Neural cell (in vitro differentiated cells): ENCODE results near the gene GPC3. TPM values are rescaled to one million over a fixed set of nuclear protein-coding genes. Genes with fewer than 3 reads are reported as not detected.
A peak's percentile ranks its signal among the peaks of the same experiment; 100 is the strongest.

ENCODE experiments used
- H2AFZ ChIP-seq: fragments of 200-600, 300-800 bp; sonication (generic), shearing (Covaris generic); 2 replicates; pipeline ENCODE4 v1.6.0; 2014; ENCODE audit warnings: low read depth, mild to moderate bottlenecking, antibody characterized with exemption, low read length, moderate library complexity
- H3F3A ChIP-seq: fragments of 200-600 bp; shearing (Covaris generic); 2 replicates; pipeline ENCODE4 v1.6.1; 2016; ENCODE audit warnings: mild to moderate bottlenecking, moderate library complexity, mixed read lengths, antibody characterized with exemption, low read length; ENCODE audit not compliant: insufficient read depth, poor library complexity, severe bottlenecking
- H3K27ac ChIP-seq: fragments of 200-600, 300-800 bp; sonication (generic), shearing (Covaris generic); 2 replicates; pipeline ENCODE4 v1.5.1; 2014; ENCODE audit warnings: mild to moderate bottlenecking, low read length, moderate library complexity
- H3K27me3 ChIP-seq: fragments of 300-800, 200-600 bp; sonication (generic), shearing (Covaris generic); 2 replicates; pipeline ENCODE4 v1.6.0; 2014; ENCODE audit warnings: mild to moderate bottlenecking, low read depth, low read length, moderate library complexity; ENCODE audit not compliant: insufficient read depth
- H3K36me3 ChIP-seq: fragments of 300-800, 200-600 bp; sonication (generic), shearing (Covaris generic); 2 replicates; pipeline ENCODE4 v1.5.1; 2014; ENCODE audit warnings: mild to moderate bottlenecking, antibody characterized with exemption, low read length, moderate library complexity; ENCODE audit not compliant: insufficient read depth
- H3K4me2 ChIP-seq: fragments of 300-800, 200-600 bp; sonication (generic), shearing (Covaris generic); 2 replicates; pipeline ENCODE4 v1.6.0; 2014; ENCODE audit warnings: mild to moderate bottlenecking, low read length
- H3K4me3 ChIP-seq: fragments of 300-800, 200-600 bp; sonication (generic), shearing (Covaris generic); 2 replicates; pipeline ENCODE4 v1.5.1; 2014; ENCODE audit warnings: mild to moderate bottlenecking, low read length, moderate library complexity
- H3K79me2 ChIP-seq: fragments of 200-600 bp; shearing (Covaris generic); replicated peaks from 2 replicates; pipeline ENCODE4 v1.6.0; 2014; ENCODE audit warnings: mild to moderate bottlenecking, low read length, moderate library complexity; ENCODE audit not compliant: insufficient read depth
- H3K9ac ChIP-seq: fragments of 300-800, 200-600 bp; sonication (generic), shearing (Covaris generic); 2 replicates; pipeline ENCODE4 v1.6.1; 2016; ENCODE audit warnings: mild to moderate bottlenecking, low read length, mixed read lengths
- H3K9me2 ChIP-seq: fragments of 200-600 bp; shearing (Covaris generic); 2 replicates; pipeline ENCODE4 v1.6.1; 2016; ENCODE audit warnings: mild to moderate bottlenecking, low read length, mixed read lengths; ENCODE audit not compliant: insufficient read depth
- H3K9me3 ChIP-seq: fragments of 200-600, 300-800 bp; sonication (generic), shearing (Covaris generic); 2 replicates; pipeline ENCODE4 v1.6.1; 2016; ENCODE audit warnings: mild to moderate bottlenecking, mixed run types, low read length, moderate library complexity, mixed read lengths
- H4K20me1 ChIP-seq: fragments of 200-600 bp; shearing (Covaris generic); 2 replicates; pipeline ENCODE4 v1.6.1; 2016; ENCODE audit warnings: mild to moderate bottlenecking, mixed run types; ENCODE audit not compliant: insufficient read depth
- EP300 ChIP-seq: fragments of 450-650 bp; conservative IDR thresholded peaks from 2 replicates; pipeline ENCODE4 v1.6.1; 2014; ENCODE audit warnings: antibody characterized with exemption, mild to moderate bottlenecking, moderate library complexity; ENCODE audit not compliant: poor library complexity, severe bottlenecking
- EZH2 ChIP-seq: fragments of 200-600, 300-800 bp; shearing (Covaris generic), sonication (generic); IDR thresholded peaks from 2 replicates; pipeline ENCODE4 v1.6.1; 2014; ENCODE audit warnings: antibody characterized with exemption, low read length, borderline replicate concordance, mild to moderate bottlenecking; ENCODE audit not compliant: insufficient read depth, poor library complexity, severe bottlenecking
- MXI1 ChIP-seq: fragments of 450-650 bp; conservative IDR thresholded peaks from 2 replicates; pipeline ENCODE4 v1.6.1; 2014; ENCODE audit warnings: antibody characterized with exemption, mild to moderate bottlenecking; ENCODE audit not compliant: poor library complexity, severe bottlenecking
- POLR2AphosphoS5 ChIP-seq: IDR thresholded peaks from 2 replicates; pipeline ENCODE4 v1.6.1; 2012
- RAD21 ChIP-seq: fragments of 450-650 bp; conservative IDR thresholded peaks from 2 replicates; pipeline ENCODE4 v1.6.1; 2014; ENCODE audit warnings: antibody characterized with exemption, mild to moderate bottlenecking, moderate library complexity
- SMC3 ChIP-seq: fragments of 450-650 bp; conservative IDR thresholded peaks from 2 replicates; pipeline ENCODE4 v1.6.1; 2014; ENCODE audit warnings: antibody characterized with exemption, mild to moderate bottlenecking, moderate library complexity; ENCODE audit not compliant: poor library complexity
- TAF1 ChIP-seq: IDR thresholded peaks from 2 replicates; pipeline ENCODE4 v1.6.1; 2012; ENCODE audit warnings: low read depth
- polyA plus RNA-seq: library from polyadenylated mRNA; depleted of rRNA; stranded (reverse); fragments of >200 nt; gene quantifications from 2 replicates; pipeline ENCODE4 v1.2.3, GENCODE V29; 2014
- TF ChIP-seq, protein P1 (sequence below): IDR thresholded peaks from 2 replicates; pipeline ENCODE4 v1.6.1; 2012; ENCODE audit warnings: borderline replicate concordance
- TF ChIP-seq, protein P2 (sequence below): fragments of 450-650 bp; IDR thresholded peaks from 2 replicates; pipeline ENCODE4 v1.5.1; 2014; ENCODE audit warnings: antibody characterized with exemption, mild to moderate bottlenecking, moderate library complexity; ENCODE audit not compliant: poor library complexity, severe bottlenecking

GPC3 gene
- polyA plus RNA-seq, 1 donor from 2014 or later: 2.1 TPM

DNA sequence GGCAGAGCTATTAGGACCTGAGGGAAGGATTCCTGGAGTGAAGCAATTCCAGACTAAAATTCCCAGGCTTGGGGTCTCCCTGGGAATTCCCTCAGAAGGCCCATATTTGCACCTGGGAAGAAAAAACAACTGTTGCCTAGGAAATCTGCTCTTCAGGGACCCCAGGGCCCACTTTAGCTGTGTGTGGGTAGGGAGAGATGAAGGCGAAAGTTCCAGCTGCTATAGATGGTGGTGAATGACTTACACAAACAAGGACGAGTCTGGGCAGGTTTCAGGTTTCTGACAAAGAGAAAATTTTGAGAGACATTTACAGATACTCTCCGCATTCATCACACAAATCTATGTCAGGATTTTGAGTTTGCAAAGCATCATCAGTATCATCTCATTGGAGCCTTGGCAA lies 126.1 kb downstream of the GPC3 start:
- Histone ChIP-seq H4K20me1 (no peaks in the 10 kb centered on the region), H2AFZ (no peak overlapping the region), H3K27ac (no peak overlapping the region), H3K9me2 (no peaks in the 10 kb centered on the region), H3K79me2 (no peaks in the 10 kb centered on the region), H3K27me3 (no peaks in the 10 kb centered on the region), H3K4me2 (no peak overlapping the region), H3F3A (no peaks in the 10 kb centered on the region), H3K36me3 (no peaks in the 10 kb centered on the region), H3K9ac (no peak overlapping the region), H3K4me3 (no peak overlapping the region), H3K9me3 (no peaks in the 10 kb centered on the region)
- TF ChIP-seq MXI1 (no peak), EP300 (no peak), TAF1 (no peak), POLR2AphosphoS5 (no peak), RAD21 (no peak), EZH2 (no peak)
- TF ChIP-seq, protein P1, sequence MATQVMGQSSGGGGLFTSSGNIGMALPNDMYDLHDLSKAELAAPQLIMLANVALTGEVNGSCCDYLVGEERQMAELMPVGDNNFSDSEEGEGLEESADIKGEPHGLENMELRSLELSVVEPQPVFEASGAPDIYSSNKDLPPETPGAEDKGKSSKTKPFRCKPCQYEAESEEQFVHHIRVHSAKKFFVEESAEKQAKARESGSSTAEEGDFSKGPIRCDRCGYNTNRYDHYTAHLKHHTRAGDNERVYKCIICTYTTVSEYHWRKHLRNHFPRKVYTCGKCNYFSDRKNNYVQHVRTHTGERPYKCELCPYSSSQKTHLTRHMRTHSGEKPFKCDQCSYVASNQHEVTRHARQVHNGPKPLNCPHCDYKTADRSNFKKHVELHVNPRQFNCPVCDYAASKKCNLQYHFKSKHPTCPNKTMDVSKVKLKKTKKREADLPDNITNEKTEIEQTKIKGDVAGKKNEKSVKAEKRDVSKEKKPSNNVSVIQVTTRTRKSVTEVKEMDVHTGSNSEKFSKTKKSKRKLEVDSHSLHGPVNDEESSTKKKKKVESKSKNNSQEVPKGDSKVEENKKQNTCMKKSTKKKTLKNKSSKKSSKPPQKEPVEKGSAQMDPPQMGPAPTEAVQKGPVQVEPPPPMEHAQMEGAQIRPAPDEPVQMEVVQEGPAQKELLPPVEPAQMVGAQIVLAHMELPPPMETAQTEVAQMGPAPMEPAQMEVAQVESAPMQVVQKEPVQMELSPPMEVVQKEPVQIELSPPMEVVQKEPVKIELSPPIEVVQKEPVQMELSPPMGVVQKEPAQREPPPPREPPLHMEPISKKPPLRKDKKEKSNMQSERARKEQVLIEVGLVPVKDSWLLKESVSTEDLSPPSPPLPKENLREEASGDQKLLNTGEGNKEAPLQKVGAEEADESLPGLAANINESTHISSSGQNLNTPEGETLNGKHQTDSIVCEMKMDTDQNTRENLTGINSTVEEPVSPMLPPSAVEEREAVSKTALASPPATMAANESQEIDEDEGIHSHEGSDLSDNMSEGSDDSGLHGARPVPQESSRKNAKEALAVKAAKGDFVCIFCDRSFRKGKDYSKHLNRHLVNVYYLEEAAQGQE: no peak
- TF ChIP-seq, protein P2, sequence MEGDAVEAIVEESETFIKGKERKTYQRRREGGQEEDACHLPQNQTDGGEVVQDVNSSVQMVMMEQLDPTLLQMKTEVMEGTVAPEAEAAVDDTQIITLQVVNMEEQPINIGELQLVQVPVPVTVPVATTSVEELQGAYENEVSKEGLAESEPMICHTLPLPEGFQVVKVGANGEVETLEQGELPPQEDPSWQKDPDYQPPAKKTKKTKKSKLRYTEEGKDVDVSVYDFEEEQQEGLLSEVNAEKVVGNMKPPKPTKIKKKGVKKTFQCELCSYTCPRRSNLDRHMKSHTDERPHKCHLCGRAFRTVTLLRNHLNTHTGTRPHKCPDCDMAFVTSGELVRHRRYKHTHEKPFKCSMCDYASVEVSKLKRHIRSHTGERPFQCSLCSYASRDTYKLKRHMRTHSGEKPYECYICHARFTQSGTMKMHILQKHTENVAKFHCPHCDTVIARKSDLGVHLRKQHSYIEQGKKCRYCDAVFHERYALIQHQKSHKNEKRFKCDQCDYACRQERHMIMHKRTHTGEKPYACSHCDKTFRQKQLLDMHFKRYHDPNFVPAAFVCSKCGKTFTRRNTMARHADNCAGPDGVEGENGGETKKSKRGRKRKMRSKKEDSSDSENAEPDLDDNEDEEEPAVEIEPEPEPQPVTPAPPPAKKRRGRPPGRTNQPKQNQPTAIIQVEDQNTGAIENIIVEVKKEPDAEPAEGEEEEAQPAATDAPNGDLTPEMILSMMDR: no peak

DNA sequence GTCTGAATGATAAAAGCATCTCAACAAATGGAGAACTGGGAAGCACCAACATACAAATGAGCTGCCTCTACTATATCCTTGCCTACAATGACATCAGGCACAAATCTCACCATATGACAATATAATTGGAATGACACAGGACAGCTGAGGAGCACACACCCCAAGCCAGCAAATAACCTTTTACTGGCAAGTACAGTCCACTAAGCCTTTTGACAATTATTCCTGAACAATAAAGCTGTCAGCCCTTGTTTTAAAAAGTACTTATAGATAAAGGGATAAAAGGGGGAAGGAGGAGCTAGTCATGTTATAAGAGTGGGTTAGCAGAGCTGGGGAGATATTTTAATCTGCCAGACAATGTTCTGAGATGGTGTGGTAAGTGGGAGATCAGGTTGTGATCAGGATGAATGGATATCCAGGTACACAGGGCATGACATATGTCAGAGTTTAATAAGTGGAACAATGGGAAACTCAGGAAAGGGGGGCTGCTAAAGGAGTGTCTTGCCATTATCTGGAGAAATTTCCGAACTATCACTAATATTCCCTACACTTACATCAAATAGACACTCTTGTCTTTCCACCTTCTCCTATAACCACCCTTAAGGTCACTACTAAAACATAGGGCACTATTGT lies 127.6 kb downstream of the GPC3 start:
- Histone ChIP-seq H3K9me3 (no peaks in the 10 kb centered on the region), H3K27ac (peak overlapping the region; percentile 12), H3F3A (no peaks in the 10 kb centered on the region), H2AFZ (no peak overlapping the region), H3K4me3 (no peak overlapping the region), H3K9ac (no peak overlapping the region), H3K36me3 (no peaks in the 10 kb centered on the region), H3K79me2 (no peaks in the 10 kb centered on the region), H3K9me2 (no peaks in the 10 kb centered on the region), H3K4me2 (no peak overlapping the region), H4K20me1 (no peaks in the 10 kb centered on the region), H3K27me3 (no peaks in the 10 kb centered on the region)
- TF ChIP-seq EP300 (peak; percentile 57), POLR2AphosphoS5 (peak; percentile 53), RAD21 (no peak)

DNA sequence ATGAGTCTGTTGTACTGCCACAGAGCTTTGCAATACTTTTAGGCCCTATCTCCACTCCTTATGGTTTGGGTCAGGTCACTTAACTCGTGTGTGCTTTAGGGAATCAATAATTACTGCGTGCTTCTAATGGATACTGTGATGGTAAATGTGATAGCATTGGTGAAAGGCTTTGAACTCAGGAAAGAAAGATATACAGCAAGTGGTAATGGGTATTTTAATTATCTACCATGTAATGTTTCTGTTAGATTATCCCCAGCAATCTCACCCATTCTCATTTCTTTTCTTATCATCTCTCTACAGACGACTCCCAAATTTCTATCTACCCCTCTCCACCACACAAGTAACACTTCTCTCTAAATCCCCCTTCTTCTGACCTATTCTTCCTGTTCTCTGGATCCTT lies 128.6 kb downstream of the GPC3 start:
- no peak overlapping the region for H2AFZ ChIP-seq
- no peaks in the 10 kb centered on the region for H3K79me2 ChIP-seq
- no peaks in the 10 kb centered on the region for H3K9me3 ChIP-seq
- no peaks in the 10 kb centered on the region for H3F3A ChIP-seq
- TF ChIP-seq TAF1: no peak
- no peak for TF ChIP-seq POLR2AphosphoS5
- no peak for TF ChIP-seq EZH2
- no peak for TF ChIP-seq MXI1
- no peak for TF ChIP-seq RAD21
- TF ChIP-seq, protein P1: no peak
- TF ChIP-seq, protein P2: no peak
- TF ChIP-seq EP300: no peak
- TF ChIP-seq SMC3: no peak
- H3K9me2 ChIP-seq: no peaks in the 10 kb centered on the region
- no peaks in the 10 kb centered on the region for H3K27me3 ChIP-seq
- H3K27ac ChIP-seq: peak overlapping the region; percentile 12
- H3K4me3 ChIP-seq: no peak overlapping the region
- H3K4me2 ChIP-seq: no peak overlapping the region
- no peaks in the 10 kb centered on the region for H4K20me1 ChIP-seq
- H3K36me3 ChIP-seq: no peaks in the 10 kb centered on the region
- H3K9ac ChIP-seq: no peak overlapping the region
